ENCODE data around the gene THOC5. TPM values are rescaled to one million over a fixed set of nuclear protein-coding genes. Genes with fewer than 3 reads are reported as not detected.
"Not testable (repeated sequence)": the region's sequence is repeated elsewhere in the genome, so short reads cannot be mapped to it uniquely, and the experiment has no call there.

THOC5 gene
- total RNA-seq, 1 donor from 2014 or later = 42.4 TPM

- DNase-seq (ENCODE audit: low spot score) = no peak
Measured at GRCh38 chr22:29563652-29564460, 10.3 kb upstream of the THOC5 start.

DNA sequence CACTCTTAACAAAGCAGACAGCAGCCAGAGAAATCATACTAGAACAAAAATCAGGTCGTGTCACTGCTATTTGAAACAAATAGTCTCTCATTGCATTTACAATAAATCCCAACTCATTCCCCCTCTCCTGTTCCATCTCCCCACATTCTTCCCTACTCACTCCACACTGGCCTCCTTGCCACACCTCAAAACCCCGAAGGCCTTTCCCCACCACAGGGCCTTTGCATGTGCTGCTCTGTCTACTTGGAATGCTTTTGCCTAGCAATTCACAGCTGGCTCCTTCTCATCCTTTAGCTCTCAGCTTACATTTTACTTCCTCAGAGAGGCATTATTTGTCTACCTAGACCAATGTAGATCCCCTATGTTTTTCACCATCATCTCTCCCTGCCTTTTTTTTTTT is 6.3 kb upstream of the THOC5 start:
- DNase-seq (ENCODE audit: low spot score) = no peak

GRCh38 chr22:29559030-29559429 is 5.5 kb upstream of the THOC5 start:
- DNase-seq (ENCODE audit: low spot score) = no peak

GRCh38 chr22:29555065-29555644 is 1.6 kb upstream of the THOC5 start:
- no peak for DNase-seq (ENCODE audit: low spot score)

- DNase-seq (ENCODE audit: low spot score) = not testable (repeated sequence)
Measured at GRCh38 chr22:29552357-29552756, 1.2 kb downstream of the THOC5 start.

- DNase-seq (ENCODE audit: low spot score) = no peak
Measured at GRCh38 chr22:29550005-29550404, 3.6 kb downstream of the THOC5 start.

GRCh38 chr22:29545045-29545444 is 8.5 kb downstream of the THOC5 start:
- DNase-seq (ENCODE audit: low spot score) = not testable (repeated sequence)

GRCh38 chr22:29541845-29542244 is 11.7 kb downstream of the THOC5 start:
- DNase-seq (ENCODE audit: low spot score) = no peak

- DNase-seq (ENCODE audit: low spot score) = no peak
Measured at GRCh38 chr22:29539105-29539504, 14.5 kb downstream of the THOC5 start.

DNA sequence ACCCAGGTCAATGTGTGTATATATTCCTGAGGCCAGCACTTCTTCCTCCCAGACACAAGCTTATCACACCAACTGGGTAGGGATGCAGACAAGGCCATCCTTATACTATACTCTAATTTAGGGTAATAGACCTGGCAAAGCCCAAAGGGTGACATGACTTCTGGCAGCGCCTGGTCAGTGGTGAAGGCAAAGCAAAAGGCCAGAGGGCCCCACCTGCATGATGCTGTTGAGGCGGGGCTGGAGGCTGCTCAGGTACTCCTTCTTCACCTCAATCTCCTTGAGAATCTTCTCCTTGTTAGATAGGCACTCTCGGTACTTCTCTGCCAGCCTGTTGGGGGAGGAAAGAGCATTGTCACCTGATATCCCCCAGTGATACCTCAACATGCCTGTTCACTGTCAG is 17.1 kb downstream of the THOC5 start:
- DNase-seq (ENCODE audit: low spot score) = no peak

DNA sequence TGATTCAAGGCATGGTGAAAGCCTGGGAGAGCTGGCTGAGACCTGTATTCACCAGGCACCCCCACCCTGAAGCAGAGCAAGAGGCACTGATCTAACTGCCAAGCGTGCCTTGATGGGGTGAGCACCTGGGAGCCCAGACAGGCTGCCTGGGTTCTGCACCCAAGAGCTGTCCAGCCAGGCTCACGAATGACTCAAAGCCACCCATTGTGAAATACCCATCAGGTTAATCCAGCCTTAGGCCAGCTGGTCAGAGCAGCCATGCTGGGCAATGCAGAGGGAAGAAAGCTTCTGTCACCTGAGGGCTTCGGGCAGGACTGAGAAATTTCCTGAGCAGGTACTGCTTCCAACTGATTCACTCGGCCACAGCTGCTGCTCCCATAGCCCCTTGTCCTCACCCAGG is 22.1 kb downstream of the THOC5 start:
- no peak for DNase-seq (ENCODE audit: low spot score)

DNA sequence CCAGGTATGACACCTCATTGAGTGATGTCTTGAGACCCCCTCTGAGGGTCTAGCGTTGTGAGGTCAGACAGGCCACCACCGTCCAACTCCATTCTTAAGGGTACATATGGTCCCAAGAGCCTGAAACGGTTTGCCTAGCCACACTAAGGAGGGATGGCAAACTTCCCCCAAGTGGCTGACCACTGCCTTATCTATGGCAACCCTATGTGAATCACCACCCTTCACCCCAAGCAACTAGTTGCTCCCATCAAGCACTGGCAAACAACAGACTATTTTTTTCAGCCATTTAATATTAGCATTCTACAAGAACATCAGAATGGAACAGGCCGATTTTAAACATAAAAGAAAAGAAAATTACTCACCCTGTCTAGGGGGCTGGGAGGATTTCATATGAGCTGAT is 22.8 kb downstream of the THOC5 start:
- DNase-seq (ENCODE audit: low spot score) = no peak

- no peak for DNase-seq (ENCODE audit: low spot score)
Measured at GRCh38 chr22:29528144-29528543, 25.4 kb downstream of the THOC5 start.

DNA sequence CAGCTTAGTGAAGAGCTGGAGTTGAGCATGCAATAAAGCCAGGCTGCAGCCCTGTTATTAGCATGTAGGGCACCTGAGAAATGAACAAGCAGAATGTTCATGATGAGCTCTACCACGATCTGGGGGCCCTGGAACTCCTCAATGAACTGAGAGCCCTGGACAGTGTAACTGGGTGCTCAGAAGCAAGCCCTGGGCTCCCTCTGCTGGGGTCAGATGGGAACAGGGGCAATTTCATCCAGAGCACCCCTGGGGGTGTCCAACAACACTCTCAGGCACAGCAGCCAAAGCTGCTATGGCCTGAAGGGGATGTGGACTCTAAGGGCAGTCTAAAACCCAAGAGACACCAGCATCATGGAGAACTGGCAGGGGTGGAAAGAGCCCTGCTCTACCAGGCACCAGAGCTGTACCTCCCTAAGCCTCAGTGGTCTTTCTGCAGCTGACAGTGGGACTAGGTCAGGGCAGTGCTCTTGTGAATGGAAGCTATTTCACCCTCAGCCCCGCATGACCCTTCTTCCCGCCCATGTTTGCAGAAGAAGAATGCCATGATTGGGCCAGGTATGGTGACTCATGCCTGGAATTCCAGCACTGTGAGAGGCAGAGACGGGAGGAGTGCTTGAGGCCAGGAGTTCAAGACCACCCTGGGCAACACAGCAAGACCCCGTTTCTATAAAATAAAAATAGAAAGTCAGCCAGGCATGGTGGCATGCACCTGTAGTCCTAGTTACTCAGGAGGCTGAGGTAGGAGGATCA is 28.9 kb downstream of the THOC5 start:
- DNase-seq (ENCODE audit: low spot score) = no peak

GRCh38 chr22:29523761-29524160 is 29.8 kb downstream of the THOC5 start:
- DNase-seq (ENCODE audit: low spot score) = no peak

GRCh38 chr22:29521526-29521925 is 32.0 kb downstream of the THOC5 start:
- DNase-seq (ENCODE audit: low spot score) = no peak

GRCh38 chr22:29520851-29521250 is 32.7 kb downstream of the THOC5 start:
- DNase-seq (ENCODE audit: low spot score) = no peak

DNA sequence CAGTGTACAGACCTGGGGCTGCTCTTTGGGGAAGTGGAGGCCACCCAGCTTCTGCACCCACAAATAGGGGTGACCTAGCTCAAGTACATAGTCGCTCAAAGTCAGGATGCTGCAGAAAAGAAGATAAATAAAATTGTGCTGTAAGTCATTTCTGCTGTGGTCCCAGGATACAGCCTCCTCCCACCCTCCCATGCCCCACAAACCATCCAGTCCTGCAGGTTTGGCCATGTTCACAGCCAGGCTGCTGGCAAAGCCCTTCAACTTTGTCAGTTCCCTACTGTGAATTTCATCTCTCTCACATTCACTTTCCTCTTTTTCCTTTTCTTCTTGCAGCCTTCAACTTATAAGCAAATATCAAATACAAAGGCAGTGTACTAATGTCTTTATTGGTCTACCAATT is 33.6 kb downstream of the THOC5 start:
- DNase-seq (ENCODE audit: low spot score) = no peak

GRCh38 chr22:29518427-29518826 is 35.1 kb downstream of the THOC5 start:
- DNase-seq (ENCODE audit: low spot score) = no peak

GRCh38 chr22:29517215-29517908 is 36.2 kb downstream of the THOC5 start:
- DNase-seq (ENCODE audit: low spot score) = no peak

GRCh38 chr22:29512031-29512430 is 41.5 kb downstream of the THOC5 start:
- DNase-seq (ENCODE audit: low spot score) = no peak

Data from ureter (tissue), 1 donor.